CD4-positive, alpha-beta T cell treated with Interleukin-12 subunit alpha and Interleukin-12 subunit beta, for 1 hour (primary cell): ENCODE measurements around the gene ANKDD1A.
A peak's percentile ranks its signal among the peaks of the same experiment; 100 is the strongest.

ENCODE experiments used
- DNase-seq: peaks from one replicate; pipeline ENCODE4 v3.0.0-alpha.2; 2020

The ANKDD1A gene

DNA sequence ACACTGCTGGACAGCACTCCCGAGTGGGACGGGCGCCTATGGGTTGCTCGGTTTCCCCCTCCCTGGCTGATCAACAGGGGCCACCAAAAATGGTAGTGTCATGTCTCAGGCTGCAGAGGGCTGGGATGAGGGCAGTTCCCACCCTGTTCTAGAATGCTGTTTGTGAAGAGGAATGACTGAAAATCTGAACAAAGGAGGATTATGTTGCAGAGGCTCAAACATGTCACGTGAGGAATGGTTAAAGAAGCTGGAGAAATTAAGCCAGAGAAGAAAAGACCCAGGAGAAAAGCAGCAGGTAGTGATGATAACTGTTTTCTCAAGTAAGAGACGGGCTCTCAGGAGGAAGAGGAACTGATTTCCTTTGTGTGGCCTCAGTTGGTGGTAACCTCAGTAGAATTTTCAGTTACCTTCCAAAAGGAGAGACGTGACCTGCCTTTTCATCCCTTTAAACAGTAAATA, 67.6 kb downstream of the ANKDD1A start:
- no peak for DNase-seq

DNA sequence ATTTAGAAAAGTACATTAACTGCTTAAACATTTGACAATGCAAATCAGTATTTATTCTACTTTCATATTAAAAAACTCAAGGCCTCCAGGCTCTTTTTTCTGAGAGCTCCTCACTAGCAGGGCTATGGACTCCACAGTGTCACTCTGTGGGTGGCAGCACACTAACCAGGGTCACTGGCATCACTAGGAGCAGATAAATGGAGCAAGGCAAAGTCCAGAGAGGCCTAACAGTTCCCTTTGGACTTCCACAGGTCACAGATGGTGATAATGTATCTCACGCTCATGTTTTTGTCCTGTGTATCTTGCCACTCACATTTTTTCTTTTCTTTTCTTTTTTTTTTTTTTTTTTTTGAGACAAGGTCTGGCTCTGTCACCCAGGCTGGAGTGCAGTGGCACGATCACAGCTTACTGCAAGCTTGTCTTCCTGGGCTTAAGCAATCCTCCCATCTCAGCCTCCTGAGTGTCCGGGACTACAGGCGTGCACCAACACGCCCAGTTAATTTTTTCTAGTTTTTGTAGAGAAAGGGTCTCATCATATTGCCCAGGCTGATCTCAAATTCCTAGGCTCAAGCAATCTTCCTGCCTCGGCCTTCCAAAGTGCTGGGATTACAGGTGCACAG, 70.2 kb downstream of the ANKDD1A start:
- no peak for DNase-seq

DNA sequence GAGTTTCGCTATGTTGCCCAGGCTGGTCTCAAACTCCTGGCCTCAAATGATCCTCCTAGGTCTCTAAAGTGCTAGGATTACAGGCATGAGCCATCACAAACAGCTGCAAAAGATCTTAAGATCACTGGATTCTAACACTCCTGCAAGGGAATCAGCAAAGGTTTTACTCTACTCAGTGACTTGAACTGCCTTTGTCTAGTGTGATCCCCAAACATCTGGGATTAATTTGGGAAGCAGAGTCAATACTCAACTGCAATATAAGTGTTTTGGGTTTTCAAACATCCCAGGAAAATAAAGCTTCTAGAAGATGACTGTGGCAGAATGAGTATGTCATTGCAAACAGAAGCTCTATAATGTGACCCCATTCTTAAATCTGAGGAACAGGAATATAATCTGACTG, 70.8 kb downstream of the ANKDD1A start:
- no peak for DNase-seq

DNA sequence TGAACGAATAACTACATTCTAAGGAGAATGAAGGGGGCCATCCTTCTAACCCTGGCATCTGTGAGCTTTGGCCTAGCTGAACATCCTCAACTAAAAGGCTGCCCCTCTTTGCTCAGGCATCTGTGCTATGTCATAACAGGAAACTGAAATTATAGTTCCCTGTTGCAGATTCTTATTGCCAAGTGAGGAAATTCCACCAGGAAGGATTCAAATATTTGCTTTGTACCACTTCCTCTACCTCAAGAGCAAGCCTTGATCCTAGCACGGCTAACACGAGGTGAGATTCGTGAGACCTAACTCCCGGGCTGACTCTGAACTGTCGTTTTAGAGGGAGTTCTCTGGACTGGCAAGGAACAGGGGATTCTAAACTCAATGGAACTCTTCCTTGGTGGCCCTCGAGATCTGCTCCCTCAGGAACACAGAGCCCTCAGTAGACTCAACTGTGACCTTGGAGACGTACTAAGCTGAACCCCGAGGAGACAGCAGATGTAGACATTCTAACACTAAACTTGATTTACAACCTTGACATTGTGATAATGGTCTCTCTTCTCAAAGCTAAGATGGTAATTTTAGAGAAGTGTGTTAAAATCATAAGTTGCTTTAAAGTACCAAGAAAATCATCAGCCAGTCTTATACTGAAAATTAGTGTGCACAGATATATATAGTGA, 73.8 kb downstream of the ANKDD1A start:
- DNase-seq, result no peak

GRCh38 chr15:64987136-64987535, 75.4 kb downstream of the ANKDD1A start:
- no peak for DNase-seq

- peak; percentile 94 for DNase-seq
Observed at GRCh38 chr15:64989416-64990167, 77.9 kb downstream of the ANKDD1A start, which contains the start of gene SPG21. Gene SPG21 (minus strand): TSS chr15:64989914. CDS start chr15:64983569, 6,345 bp downstream.

GRCh38 chr15:64990168-64990470, 78.4 kb downstream of the ANKDD1A start:
- DNase-seq, result no peak

GRCh38 chr15:64991536-64992135, 79.9 kb downstream of the ANKDD1A start:
- no peak for DNase-seq

DNA sequence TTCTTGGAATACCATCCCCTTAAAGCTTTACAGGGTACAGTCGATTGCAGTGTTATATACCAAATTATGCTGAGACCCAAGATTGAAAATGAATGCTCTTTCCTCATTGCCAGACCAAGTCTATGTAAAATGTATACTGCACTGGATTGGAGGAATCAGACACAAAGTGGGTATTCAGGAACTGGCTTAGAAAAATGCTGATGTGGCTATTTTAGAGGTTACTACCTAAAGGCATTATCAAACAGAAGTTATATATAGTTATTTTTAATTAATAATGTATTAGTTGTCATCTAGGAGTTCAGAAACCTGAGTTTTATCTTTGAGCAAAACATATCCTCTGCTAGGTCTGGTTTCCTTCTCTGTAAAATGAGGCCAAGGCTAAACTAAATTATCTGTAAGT, 81.6 kb downstream of the ANKDD1A start:
- no peak for DNase-seq

- no peak for DNase-seq
Observed at GRCh38 chr15:64997066-64997465, 85.4 kb downstream of the ANKDD1A start.

- DNase-seq, result no peak
Observed at GRCh38 chr15:64997745-64998375, 86.2 kb downstream of the ANKDD1A start.

GRCh38 chr15:65004993-65005392, 93.3 kb downstream of the ANKDD1A start:
- DNase-seq, result no peak

DNA sequence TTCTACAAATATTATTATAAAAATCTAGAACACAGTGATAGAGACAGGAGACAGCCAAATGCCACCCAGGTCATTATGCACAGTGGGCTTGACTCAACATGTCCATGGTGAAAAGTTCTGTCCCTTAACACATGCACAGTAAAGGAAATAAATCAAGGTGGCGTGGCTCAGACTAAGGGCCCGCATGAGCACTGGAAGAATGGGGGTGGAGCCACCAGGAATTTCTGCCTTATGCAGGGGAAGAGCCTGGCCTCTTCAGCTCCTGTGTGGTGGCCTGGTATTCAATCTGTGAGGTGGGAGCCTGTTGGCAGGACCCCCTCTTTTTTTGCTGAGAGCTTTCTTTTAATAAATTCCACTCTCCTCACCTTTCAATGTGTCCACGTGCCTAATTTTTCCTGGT, 95.2 kb downstream of the ANKDD1A start:
- DNase-seq, result no peak
